ENCODE data around the gene ANKRD11.
A peak's percentile ranks its signal among the peaks of the same experiment; 100 is the strongest.

ANKRD11 gene

GRCh38 chr16:89287777-89288576 lies 202.4 kb downstream of the ANKRD11 start:
- no peak overlapping the region for H3K27ac Mint-ChIP-seq
- peaks cover 10% of the 10 kb centered on the region for H3K4me1 Mint-ChIP-seq
- H3K4me3 Mint-ChIP-seq = no peak overlapping the region
- H3K36me3 Mint-ChIP-seq = peaks cover 4% of the 10 kb centered on the region
- no peaks in the 10 kb centered on the region for H3K27me3 Mint-ChIP-seq
- no peaks in the 10 kb centered on the region for H3K9me3 Mint-ChIP-seq

GRCh38 chr16:89286096-89286495 lies 204.3 kb downstream of the ANKRD11 start:
- H3K27ac Mint-ChIP-seq = no peak overlapping the region
- peaks cover 4% of the 10 kb centered on the region for H3K4me1 Mint-ChIP-seq
- peaks cover 4% of the 10 kb centered on the region for H3K36me3 Mint-ChIP-seq
- no peaks in the 10 kb centered on the region for H3K9me3 Mint-ChIP-seq
- H3K4me3 Mint-ChIP-seq = no peak overlapping the region
- no peaks in the 10 kb centered on the region for H3K27me3 Mint-ChIP-seq

DNA sequence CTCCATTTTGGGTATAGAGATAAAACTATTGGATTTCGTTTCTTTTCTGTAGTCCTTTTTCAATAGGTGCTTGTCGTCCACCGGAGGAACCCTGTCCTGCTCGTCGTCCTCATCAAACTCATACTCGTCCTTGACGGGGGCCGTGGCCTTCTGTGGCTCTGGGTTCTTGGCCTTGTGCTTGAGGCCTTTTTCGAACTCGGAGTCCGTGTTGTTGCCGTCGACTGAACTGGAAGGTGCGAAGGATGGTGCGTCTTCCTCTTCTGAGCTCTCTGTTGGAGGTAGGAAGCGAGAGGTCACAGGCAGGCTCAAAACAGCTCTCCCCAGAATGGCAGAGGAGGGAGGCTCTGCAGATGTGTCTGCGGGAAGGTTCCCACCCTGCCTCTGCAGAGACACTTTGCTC lies 205.0 kb downstream of the ANKRD11 start:
- Mint-ChIP-seq H3K9me3 (no peaks in the 10 kb centered on the region), H3K4me3 (no peak overlapping the region), H3K4me1 (peaks cover 4% of the 10 kb centered on the region), H3K27ac (no peak overlapping the region), H3K36me3 (peaks cover 3% of the 10 kb centered on the region), H3K27me3 (no peaks in the 10 kb centered on the region)

GRCh38 chr16:89283449-89283848 lies 206.9 kb downstream of the ANKRD11 start:
- no peaks in the 10 kb centered on the region for H3K27me3 Mint-ChIP-seq
- no peaks in the 10 kb centered on the region for H3K4me1 Mint-ChIP-seq
- peaks cover 1% of the 10 kb centered on the region for H3K36me3 Mint-ChIP-seq
- no peak overlapping the region for H3K27ac Mint-ChIP-seq
- H3K9me3 Mint-ChIP-seq = no peaks in the 10 kb centered on the region
- no peak overlapping the region for H3K4me3 Mint-ChIP-seq

GRCh38 chr16:89282523-89282922 lies 207.8 kb downstream of the ANKRD11 start:
- no peak overlapping the region for H3K27ac Mint-ChIP-seq
- H3K4me3 Mint-ChIP-seq = no peak overlapping the region
- H3K27me3 Mint-ChIP-seq = no peaks in the 10 kb centered on the region
- H3K4me1 Mint-ChIP-seq = no peaks in the 10 kb centered on the region
- peaks cover 1% of the 10 kb centered on the region for H3K36me3 Mint-ChIP-seq
- no peaks in the 10 kb centered on the region for H3K9me3 Mint-ChIP-seq

DNA sequence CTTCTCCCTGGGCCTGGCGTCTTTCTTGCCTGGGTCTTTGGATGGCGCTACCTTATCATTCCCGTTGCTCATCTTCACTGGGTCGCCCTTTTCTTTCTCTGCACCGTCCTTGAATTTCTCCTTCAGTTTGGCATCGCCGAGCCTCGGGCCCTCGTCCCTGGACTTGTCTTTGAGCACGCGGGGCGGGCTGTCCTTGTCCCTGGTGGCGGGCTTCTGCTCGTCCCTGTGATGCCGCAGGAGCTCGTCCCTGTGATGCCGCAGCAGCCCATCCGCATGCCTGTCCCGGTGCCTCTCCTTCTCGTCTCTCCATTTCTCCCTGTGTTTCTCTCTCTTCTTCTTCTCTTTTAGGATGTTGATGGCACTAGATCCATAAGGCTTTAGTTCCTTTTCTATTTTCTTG lies 208.5 kb downstream of the ANKRD11 start:
- H3K9me3 Mint-ChIP-seq = no peaks in the 10 kb centered on the region
- peaks cover 1% of the 10 kb centered on the region for H3K36me3 Mint-ChIP-seq
- no peaks in the 10 kb centered on the region for H3K4me1 Mint-ChIP-seq
- H3K27ac Mint-ChIP-seq = no peak overlapping the region
- no peak overlapping the region for H3K4me3 Mint-ChIP-seq
- no peaks in the 10 kb centered on the region for H3K27me3 Mint-ChIP-seq

- Mint-ChIP-seq H3K36me3 (peaks cover 1% of the 10 kb centered on the region), H3K4me3 (no peak overlapping the region), H3K27ac (no peak overlapping the region), H3K27me3 (no peaks in the 10 kb centered on the region), H3K9me3 (no peaks in the 10 kb centered on the region), H3K4me1 (no peaks in the 10 kb centered on the region)
Observed at GRCh38 chr16:89281189-89281577, 209.2 kb downstream of the ANKRD11 start.

- Mint-ChIP-seq H3K9me3 (no peaks in the 10 kb centered on the region), H3K27me3 (no peaks in the 10 kb centered on the region), H3K27ac (peak overlapping the region; percentile 55), H3K4me3 (no peak overlapping the region), H3K4me1 (no peaks in the 10 kb centered on the region), H3K36me3 (no peaks in the 10 kb centered on the region)
Observed at GRCh38 chr16:89280546-89281188, 209.7 kb downstream of the ANKRD11 start.

DNA sequence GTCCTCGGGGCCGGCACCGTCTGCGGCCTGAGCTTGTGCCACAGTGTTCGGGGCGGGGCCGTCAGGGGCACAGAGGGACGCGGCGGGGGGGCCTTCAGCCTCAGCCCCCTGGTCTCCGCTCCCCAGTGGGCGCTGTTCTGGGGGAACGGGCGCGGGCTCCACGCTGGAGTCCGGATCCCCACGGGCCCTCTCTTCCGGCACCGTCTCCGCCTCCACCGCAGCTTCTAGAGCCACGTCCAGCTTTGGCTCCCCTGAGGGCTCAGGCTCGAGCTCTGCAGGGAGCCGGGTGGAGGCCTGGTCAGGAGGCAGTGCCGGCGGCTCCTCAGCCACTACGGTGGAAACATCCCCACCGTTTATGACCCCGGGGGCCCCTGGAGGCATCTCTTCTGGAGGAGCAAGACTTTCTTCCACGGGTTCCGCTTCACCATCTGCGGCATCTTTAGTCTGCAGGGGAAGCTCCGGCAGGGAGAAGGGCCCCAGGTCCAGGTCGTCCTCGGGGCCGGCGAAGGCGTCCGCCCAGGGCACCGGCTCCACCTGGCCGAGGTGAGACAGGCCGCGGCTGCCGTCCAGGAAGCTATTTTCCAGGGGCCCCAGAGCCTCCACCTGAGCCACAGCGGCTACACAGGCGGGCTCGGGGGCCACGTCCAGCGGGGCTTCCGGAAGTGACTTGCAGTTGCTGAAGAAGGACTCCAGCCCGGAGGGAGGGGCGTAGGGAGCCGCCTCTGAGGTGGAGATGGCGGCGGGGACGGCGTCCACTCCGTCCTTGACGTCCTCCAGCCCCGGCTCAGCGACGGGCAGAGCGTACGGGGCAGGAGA lies 210.5 kb downstream of the ANKRD11 start:
- H3K36me3 Mint-ChIP-seq = no peaks in the 10 kb centered on the region

GRCh38 chr16:89278441-89279240 lies 211.7 kb downstream of the ANKRD11 start:
- Mint-ChIP-seq H3K27ac (peak overlapping the region; percentile 30), H3K36me3 (peaks cover 2% of the 10 kb centered on the region), H3K27me3 (no peaks in the 10 kb centered on the region), H3K4me1 (no peaks in the 10 kb centered on the region), H3K4me3 (no peak overlapping the region), H3K9me3 (no peaks in the 10 kb centered on the region)

More for the DNA sequence above, 210.5 kb downstream of the ANKRD11 start:
- no peak overlapping the region for H3K4me3 Mint-ChIP-seq
- H3K4me1 Mint-ChIP-seq = no peaks in the 10 kb centered on the region
- H3K9me3 Mint-ChIP-seq = no peaks in the 10 kb centered on the region
- H3K27me3 Mint-ChIP-seq = no peaks in the 10 kb centered on the region
- no peak overlapping the region for H3K27ac Mint-ChIP-seq

DNA sequence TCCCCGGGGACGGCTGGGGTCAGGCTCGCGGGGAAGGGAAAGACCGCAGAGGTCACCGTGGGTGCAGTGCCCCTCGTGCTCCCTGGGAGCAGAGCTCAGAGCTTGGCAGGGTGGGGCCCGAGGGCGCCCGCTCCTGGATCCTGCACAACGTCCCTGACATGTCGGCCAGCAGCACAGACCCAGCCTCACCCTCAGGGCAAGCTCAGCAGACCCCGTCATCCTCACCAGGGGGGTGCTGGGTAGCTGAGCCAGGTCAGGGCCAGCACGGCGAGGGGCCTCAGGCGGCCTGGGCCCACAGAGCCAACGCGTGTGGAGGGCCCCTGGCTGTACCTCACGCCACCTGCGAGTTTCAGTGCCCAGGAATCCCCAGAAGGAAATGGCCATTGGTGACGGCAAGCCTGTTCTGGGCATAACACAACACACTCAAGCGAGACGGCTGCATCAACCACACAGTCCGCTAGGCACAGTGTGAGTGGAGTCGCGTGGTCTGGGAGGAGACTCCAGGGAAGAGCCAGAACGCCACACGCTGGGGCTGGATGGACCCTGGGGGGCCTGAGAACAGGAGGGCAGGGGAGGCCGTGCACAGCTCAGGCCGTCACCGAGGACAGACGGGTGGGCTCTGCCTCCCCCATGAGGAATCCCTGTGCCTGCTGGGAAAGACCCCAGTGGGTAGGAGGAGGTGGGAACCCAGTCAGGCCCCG lies 212.6 kb downstream of the ANKRD11 start:
- no peaks in the 10 kb centered on the region for H3K27me3 Mint-ChIP-seq
- no peaks in the 10 kb centered on the region for H3K9me3 Mint-ChIP-seq
- peaks cover 3% of the 10 kb centered on the region for H3K36me3 Mint-ChIP-seq
- no peaks in the 10 kb centered on the region for H3K4me1 Mint-ChIP-seq
- peak overlapping the region; percentile 62 for H3K27ac Mint-ChIP-seq
- no peak overlapping the region for H3K4me3 Mint-ChIP-seq

DNA sequence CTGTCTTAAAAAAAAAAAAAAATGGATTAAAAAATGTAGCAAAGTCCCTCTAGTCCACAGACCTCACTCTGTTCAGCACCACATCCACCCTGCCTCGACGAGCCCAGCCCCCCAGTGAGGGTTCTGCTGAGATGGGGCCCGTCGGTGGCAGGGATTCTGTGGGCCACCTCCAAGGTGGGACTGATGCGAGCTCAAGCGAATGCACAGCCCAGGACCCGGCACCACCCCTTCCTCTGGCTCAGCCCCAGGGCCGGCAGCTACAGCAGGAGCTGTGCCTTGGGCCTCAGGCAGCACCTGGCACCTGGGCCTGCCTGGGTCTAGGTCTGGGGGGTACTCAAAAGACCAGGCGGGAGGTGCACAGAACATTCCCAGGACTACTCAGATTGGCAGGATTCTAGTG lies 213.3 kb downstream of the ANKRD11 start:
- Mint-ChIP-seq H3K27me3 (no peaks in the 10 kb centered on the region), H3K27ac (no peak overlapping the region), H3K9me3 (no peaks in the 10 kb centered on the region), H3K4me3 (no peak overlapping the region), H3K36me3 (peaks cover 3% of the 10 kb centered on the region), H3K4me1 (no peaks in the 10 kb centered on the region)

DNA sequence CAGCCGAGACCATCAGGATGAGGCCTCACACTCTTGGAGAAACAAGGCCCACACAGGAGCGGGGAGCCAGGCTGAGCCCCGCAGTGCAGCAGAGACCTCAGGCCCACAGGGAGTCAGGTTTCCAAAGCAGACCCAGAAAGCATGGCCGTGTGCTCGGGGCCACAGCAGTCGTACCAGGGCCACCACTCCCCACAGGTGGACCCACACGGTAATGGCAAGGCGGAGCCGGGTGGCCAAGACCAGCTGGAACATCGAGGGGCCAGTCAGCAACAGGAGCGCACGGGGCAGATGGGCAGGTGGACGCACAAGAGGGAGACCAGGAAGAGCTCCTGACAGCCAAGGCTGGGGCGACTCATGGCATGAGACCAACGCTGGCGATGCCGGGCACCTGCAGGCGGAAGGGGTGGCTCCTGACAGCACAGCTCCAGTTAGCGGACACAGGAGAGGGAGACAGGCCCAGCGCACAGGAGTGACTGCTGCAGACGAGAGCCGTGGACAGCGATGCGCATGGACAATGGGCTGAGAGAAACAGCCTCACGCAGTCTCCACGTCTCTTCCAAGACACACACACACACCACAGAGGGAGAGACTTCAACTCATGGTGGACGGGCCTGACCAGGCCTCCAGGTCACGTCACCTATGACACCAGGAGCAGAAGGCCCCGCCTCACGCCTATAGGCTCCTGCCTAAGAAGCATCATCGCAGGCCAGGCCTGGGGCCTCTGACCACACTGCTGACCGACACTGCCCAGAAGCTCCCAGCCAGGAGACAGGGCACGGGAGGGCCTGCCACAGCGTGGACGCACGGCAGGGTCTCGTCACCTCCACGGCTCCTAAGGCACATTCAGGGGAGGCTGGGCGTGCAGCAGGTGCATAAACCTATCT lies 214.3 kb downstream of the ANKRD11 start:
- Mint-ChIP-seq H3K36me3 (peaks cover 3% of the 10 kb centered on the region), H3K27me3 (no peaks in the 10 kb centered on the region), H3K9me3 (no peaks in the 10 kb centered on the region), H3K4me3 (no peak overlapping the region), H3K27ac (no peak overlapping the region), H3K4me1 (peaks cover 4% of the 10 kb centered on the region)

- Mint-ChIP-seq H3K9me3 (no peaks in the 10 kb centered on the region), H3K36me3 (peaks cover 3% of the 10 kb centered on the region), H3K4me1 (peaks cover 4% of the 10 kb centered on the region), H3K27me3 (no peaks in the 10 kb centered on the region), H3K27ac (peak overlapping the region; percentile 55), H3K4me3 (no peak overlapping the region)
Observed at GRCh38 chr16:89275284-89275584, 215.1 kb downstream of the ANKRD11 start.
